GM18858 (cell line): Measurements from ENCODE around the gene BBOF1.
"Not testable (repeated sequence)": the region's sequence is repeated elsewhere in the genome, so short reads cannot be mapped to it uniquely, and the experiment has no call there.

Source experiments
- ATAC-seq: cut with Tn5 transposase; IDR thresholded peaks from one replicate; pipeline ENCODE4 v1.9.1; 2021; ENCODE audit not compliant: unreplicated experiment

The BBOF1 gene

DNA sequence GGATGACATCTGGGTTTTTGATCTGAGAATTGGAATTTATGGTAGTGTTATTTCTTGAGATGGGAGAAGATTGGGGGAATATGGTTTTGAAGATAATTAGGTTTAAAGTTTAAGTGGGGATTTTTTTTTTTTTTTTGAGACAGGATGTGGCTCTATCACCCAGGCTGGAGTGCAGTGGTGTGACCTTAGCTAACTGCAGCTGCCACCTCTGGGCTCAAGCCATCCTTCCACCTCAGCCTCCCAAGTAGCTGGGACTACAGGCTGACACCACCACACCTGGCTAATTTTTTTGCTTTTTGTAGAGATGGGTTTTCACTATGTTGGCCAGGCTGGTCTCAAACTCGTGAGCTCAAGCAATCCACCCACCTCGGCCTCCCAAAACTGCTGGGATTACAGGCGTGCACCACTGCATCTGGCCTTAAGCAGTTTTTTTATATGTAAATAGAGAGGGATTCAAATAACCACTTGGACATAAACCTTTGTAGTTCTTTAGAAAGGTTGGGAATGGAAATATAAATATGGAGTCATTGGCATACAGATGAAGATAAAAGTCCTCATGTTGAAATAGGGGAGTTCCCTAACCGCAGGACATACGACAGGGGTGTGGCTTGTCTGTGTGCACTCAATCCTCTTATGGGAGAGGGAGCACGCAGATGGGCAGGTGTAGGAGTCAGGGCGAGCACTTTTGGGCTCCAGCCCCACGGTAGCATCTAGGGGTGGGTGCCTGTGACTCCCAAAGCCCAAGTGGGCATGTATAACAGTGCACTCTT is 70.3 kb downstream of the BBOF1 start:
- ATAC-seq, result no peak

DNA sequence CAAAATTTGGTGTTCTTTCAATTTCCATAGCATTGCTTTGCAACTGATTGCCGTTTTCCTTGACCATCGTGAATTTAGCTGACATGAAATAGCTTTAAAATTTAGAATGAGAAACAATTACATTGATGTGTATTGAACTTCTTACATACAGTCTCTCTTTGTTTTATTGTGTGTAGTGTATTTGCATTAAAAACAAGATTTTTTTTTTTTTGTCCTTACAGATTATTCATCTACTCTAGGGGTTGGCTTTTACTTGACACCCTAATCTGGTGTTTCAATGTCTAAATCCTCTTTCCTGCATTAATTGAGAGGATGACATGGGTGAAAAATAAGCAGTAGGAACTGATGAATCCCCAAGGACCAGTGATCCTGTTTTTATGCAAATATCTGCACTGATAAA is 86.2 kb downstream of the BBOF1 start:
- no peak for ATAC-seq

DNA sequence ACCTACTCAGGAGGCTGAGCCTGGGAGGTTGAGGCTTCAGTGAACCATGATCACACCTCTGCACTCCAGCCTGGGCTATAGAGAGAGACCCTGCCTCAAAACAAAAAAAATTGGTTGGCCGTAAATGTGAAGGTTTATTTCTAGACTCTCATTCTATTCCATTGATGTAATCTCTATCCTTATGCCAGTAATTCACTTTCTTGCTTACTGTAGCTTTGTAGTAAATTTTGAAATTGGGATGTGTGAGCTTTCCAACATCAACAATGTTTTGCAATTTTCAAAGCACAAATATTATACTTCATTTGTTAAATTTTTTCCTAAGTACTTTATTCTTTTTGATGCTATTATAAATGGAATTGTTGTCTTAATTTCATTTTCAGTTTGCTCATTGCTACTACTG is 90.2 kb downstream of the BBOF1 start:
- no peak for ATAC-seq

DNA sequence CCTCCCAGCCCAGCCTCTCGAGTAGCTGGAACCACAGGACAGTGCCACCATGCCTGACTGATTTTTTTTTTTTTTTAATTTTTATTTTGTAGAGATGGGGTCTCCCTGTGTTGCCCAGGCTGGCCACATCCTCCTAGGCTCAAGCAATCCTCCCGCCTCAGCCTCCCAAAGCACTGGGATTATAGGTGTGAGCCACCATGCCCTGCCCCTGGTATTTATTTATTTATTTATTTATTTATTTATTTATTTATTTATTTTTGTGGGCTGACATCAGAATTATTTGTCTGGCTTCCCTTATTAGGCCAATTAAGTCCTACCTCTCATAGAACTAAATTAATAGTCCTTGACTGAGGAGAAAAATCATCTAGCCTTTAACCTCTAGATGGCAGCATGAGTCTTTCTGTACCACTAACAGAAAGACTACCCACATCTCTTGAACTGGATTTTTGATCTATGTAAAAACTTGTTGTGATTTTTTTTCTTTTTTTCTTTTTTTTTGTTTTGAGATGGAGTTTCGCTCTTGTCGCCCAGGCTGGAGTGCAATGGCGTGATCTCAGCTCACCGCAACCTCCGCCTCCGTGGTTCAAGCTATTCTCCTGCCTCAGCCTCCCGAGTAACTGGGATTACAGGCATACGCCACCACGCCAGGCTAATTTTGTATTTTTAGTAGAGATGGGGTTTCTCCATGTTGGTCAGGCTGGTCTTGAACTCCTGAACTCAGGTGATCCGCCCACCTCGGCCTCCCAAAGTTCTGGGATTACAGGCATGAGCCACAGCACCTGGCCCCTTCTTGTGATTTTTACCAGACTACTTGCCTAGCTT is 92.5 kb downstream of the BBOF1 start:
- ATAC-seq, result not testable (repeated sequence)
